SU-DHL-6 (cell line): ENCODE measurements around the gene CACUL1.

ENCODE experiments used
- H2AFZ ChIP-seq: fragments of 200-600 bp; sonication (generic); 2 replicates; pipeline ENCODE4 v1.6.1; 2014; ENCODE audit warnings: low read depth, mild to moderate bottlenecking, moderate library complexity, mixed read lengths, antibody characterized with exemption, low read length; ENCODE audit not compliant: severe bottlenecking
- H3F3A ChIP-seq: fragments of 200-600 bp; shearing (Covaris generic); 2 replicates; pipeline ENCODE4 v1.6.0; 2016; ENCODE audit warnings: antibody characterized with exemption, mild to moderate bottlenecking; ENCODE audit not compliant: insufficient read depth
- H3K27ac ChIP-seq: fragments of 200-600 bp; sonication (generic); 2 replicates; pipeline ENCODE4 v1.5.1; 2016; ENCODE audit warnings: low read depth, mild to moderate bottlenecking, low read length, moderate library complexity, mixed read lengths
- H3K27me3 ChIP-seq: fragments of 200-600 bp; sonication (generic), shearing (Covaris generic); 2 replicates; pipeline ENCODE4 v1.6.0; 2014; ENCODE audit warnings: mild to moderate bottlenecking, low read length
- H3K36me3 ChIP-seq: fragments of 200-600 bp; sonication (generic); 2 replicates; pipeline ENCODE4 v1.6.1; 2014; ENCODE audit warnings: mild to moderate bottlenecking, low read length, mixed read lengths
- H3K4me2 ChIP-seq: fragments of 300-600, 200-600 bp; shearing (Covaris generic), sonication (generic); 2 replicates; pipeline ENCODE4 v1.6.0; 2014; ENCODE audit warnings: low read length, low read depth, mild to moderate bottlenecking; ENCODE audit not compliant: poor library complexity, severe bottlenecking
- H3K4me3 ChIP-seq: fragments of 200-600 bp; sonication (generic); 2 replicates; pipeline ENCODE4 v1.5.1; 2014; ENCODE audit warnings: antibody characterized with exemption, low read length, mild to moderate bottlenecking, mixed read lengths; ENCODE audit not compliant: insufficient read depth, poor library complexity, severe bottlenecking
- H3K79me2 ChIP-seq: fragments of 200-600 bp; sonication (generic); 2 replicates; pipeline ENCODE4 v1.6.1; 2014; ENCODE audit warnings: mild to moderate bottlenecking, low read length, moderate library complexity; ENCODE audit not compliant: insufficient read depth
- H3K9ac ChIP-seq: fragments of 200-600 bp; sonication (generic); 2 replicates; pipeline ENCODE4 v1.7.0; 2014; ENCODE audit warnings: mild to moderate bottlenecking, low read length
- H3K9me2 ChIP-seq: fragments of 200-600 bp; sonication (generic); replicated peaks from 2 replicates; pipeline ENCODE4 v1.6.1; 2014; ENCODE audit warnings: low read length; ENCODE audit not compliant: insufficient read depth
- H3K9me3 ChIP-seq: fragments of 200-600 bp; sonication (generic); 2 replicates; pipeline ENCODE4 v1.6.1; 2014; ENCODE audit warnings: low read length, mixed read lengths; ENCODE audit not compliant: insufficient read depth
- H4K20me1 ChIP-seq: fragments of 200-600 bp; sonication (generic); 2 replicates; pipeline ENCODE4 v1.6.1; 2014; ENCODE audit warnings: low read depth, mild to moderate bottlenecking, antibody characterized with exemption, low read length, moderate library complexity, mixed read lengths
- EZH2phosphoT487 ChIP-seq: fragments of 200-600 bp; sonication (generic), shearing (Covaris generic); conservative IDR thresholded peaks from 2 replicates; pipeline ENCODE4 v1.6.1; 2018; ENCODE audit warnings: mild to moderate bottlenecking, antibody characterized with exemption, low read length, moderate library complexity, mixed read lengths
- TF ChIP-seq, protein P1 (sequence below): fragments of 200-600 bp; sonication (generic); IDR thresholded peaks from one replicate; pipeline ENCODE4 v1.5.1; 2017; ENCODE audit warnings: antibody characterized with exemption, mild to moderate bottlenecking, low read length, moderate library complexity; ENCODE audit not compliant: insufficient read depth, poor library complexity, severe bottlenecking

The CACUL1 gene

DNA sequence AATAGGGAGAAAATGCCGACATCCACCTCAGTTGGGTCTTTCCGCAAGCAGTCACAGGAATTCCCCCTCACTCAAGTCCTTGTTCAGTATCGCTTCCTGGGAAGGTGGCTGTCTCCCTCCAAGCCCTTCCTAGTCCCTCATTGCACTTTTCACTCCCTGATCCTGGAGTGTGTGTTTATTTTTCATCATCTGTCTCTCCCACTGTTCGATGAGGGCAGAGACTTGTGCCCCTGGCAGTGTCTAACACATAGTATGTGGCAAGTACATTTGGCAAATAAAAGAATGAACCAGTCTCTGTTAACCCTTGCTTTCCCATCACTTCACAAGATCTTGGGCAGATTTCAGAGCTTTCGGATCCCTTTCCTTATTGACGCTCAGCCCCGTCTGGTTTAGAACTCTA lies 24.0 kb upstream of the CACUL1 start:
- H3K27me3 ChIP-seq: no peaks in the 10 kb centered on the region
- no peak overlapping the region for H3K4me3 ChIP-seq
- H3K27ac ChIP-seq: no peak overlapping the region
- H3K9me2 ChIP-seq: no peaks in the 10 kb centered on the region
- TF ChIP-seq, protein P1, sequence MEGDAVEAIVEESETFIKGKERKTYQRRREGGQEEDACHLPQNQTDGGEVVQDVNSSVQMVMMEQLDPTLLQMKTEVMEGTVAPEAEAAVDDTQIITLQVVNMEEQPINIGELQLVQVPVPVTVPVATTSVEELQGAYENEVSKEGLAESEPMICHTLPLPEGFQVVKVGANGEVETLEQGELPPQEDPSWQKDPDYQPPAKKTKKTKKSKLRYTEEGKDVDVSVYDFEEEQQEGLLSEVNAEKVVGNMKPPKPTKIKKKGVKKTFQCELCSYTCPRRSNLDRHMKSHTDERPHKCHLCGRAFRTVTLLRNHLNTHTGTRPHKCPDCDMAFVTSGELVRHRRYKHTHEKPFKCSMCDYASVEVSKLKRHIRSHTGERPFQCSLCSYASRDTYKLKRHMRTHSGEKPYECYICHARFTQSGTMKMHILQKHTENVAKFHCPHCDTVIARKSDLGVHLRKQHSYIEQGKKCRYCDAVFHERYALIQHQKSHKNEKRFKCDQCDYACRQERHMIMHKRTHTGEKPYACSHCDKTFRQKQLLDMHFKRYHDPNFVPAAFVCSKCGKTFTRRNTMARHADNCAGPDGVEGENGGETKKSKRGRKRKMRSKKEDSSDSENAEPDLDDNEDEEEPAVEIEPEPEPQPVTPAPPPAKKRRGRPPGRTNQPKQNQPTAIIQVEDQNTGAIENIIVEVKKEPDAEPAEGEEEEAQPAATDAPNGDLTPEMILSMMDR: no peak
- TF ChIP-seq EZH2phosphoT487: no peak
- H3K9ac ChIP-seq: no peak overlapping the region
- H3K79me2 ChIP-seq: no peaks in the 10 kb centered on the region
- H4K20me1 ChIP-seq: no peaks in the 10 kb centered on the region
- no peak overlapping the region for H2AFZ ChIP-seq
- H3K9me3 ChIP-seq: no peaks in the 10 kb centered on the region
- H3K4me2 ChIP-seq: no peak overlapping the region
- H3F3A ChIP-seq: no peaks in the 10 kb centered on the region
- no peaks in the 10 kb centered on the region for H3K36me3 ChIP-seq

DNA sequence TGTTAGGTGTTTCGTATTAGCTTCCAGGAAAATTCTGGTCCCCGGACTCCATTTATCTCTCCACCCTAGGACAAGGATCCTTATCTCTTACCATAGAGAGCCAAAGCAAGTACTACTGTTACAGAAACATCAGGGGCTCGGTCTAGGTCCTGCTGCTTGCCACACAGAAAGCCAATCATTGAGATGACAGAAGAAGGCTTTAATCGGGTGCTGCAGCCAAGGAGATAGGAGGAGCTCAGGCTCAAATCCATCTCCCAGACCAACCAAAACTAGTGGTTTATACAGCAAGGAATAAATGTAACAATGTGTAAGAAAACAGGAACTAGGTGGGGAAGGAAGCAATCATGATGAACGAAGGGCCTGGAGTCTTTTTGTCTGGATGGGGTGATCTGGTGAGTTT lies 22.2 kb upstream of the CACUL1 start:
- Histone ChIP-seq H4K20me1 (no peaks in the 10 kb centered on the region), H3K27ac (no peak overlapping the region), H2AFZ (no peak overlapping the region), H3K4me3 (no peak overlapping the region), H3K79me2 (no peaks in the 10 kb centered on the region), H3K9ac (no peak overlapping the region), H3K36me3 (no peaks in the 10 kb centered on the region), H3K4me2 (no peak overlapping the region), H3F3A (no peaks in the 10 kb centered on the region), H3K9me2 (no peaks in the 10 kb centered on the region), H3K9me3 (no peaks in the 10 kb centered on the region), H3K27me3 (no peaks in the 10 kb centered on the region)
- TF ChIP-seq, protein P1: no peak

DNA sequence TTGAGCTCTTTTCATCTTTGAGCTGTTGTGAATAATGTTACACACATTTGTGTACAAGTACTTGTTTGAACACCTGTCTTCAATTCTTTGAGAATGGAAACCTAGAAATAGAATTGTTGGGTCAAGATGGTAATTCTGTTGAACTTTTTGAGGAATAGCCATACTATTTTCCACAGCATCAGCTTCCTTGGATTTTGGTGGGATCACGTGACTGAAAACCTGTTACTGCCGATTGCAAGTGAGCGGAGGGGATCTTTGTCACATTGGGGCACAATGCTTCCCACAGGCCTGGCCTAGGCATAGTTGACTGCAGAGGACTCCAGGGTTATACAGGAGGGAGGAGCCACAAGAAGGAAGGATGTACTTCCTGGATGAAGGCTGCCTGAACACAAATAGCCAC lies 21.3 kb upstream of the CACUL1 start:
- Histone ChIP-seq H3K27ac (no peak overlapping the region), H3K9me2 (no peaks in the 10 kb centered on the region), H3K27me3 (no peaks in the 10 kb centered on the region), H3K79me2 (no peaks in the 10 kb centered on the region), H3F3A (no peaks in the 10 kb centered on the region), H3K36me3 (no peaks in the 10 kb centered on the region), H2AFZ (no peak overlapping the region), H4K20me1 (no peaks in the 10 kb centered on the region), H3K9me3 (no peaks in the 10 kb centered on the region), H3K4me3 (no peak overlapping the region), H3K9ac (no peak overlapping the region), H3K4me2 (no peak overlapping the region)
- TF ChIP-seq, protein P1: no peak
- no peak for TF ChIP-seq EZH2phosphoT487

DNA sequence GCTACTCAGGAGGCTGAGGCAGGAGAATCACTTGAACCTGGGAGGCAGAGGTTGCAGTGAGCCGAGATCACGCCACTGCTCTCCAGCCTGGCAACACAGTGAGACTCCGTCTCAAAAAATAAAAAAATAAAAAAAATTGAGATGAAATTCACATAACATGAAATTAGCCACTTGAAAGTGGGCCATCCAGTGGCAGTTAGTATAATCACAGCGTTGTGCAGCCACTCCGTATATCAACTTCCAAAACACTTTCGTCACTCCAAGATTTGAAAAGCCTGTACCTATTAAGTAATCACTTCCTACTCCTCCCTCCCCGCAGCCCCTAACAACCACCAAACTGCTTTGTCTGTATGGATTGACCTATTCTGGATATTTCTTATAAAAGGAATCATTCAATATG lies 20.7 kb upstream of the CACUL1 start:
- Histone ChIP-seq H3K4me2 (no peak overlapping the region), H3K79me2 (no peaks in the 10 kb centered on the region), H3K27ac (no peak overlapping the region), H3K4me3 (no peak overlapping the region), H3K9ac (no peak overlapping the region), H3K9me3 (no peaks in the 10 kb centered on the region), H3F3A (no peaks in the 10 kb centered on the region), H3K27me3 (no peaks in the 10 kb centered on the region), H3K36me3 (no peaks in the 10 kb centered on the region), H4K20me1 (no peaks in the 10 kb centered on the region), H2AFZ (no peak overlapping the region), H3K9me2 (no peaks in the 10 kb centered on the region)
- TF ChIP-seq EZH2phosphoT487: no peak
- TF ChIP-seq, protein P1: no peak
